ENCODE results near the gene MYOF.
"Not testable (repeated sequence)": the region's sequence is repeated elsewhere in the genome, so short reads cannot be mapped to it uniquely, and the experiment has no call there.

Gene MYOF

GRCh38 chr10:93367664-93368063 lies 114.5 kb downstream of the MYOF start:
- no peak overlapping the region for H3K27ac ChIP-seq
- TF ChIP-seq ZFX (IDR thresholded peaks at IDR 0.05; ENCODE audit: borderline replicate concordance): no peak
- TF ChIP-seq, protein P1, sequence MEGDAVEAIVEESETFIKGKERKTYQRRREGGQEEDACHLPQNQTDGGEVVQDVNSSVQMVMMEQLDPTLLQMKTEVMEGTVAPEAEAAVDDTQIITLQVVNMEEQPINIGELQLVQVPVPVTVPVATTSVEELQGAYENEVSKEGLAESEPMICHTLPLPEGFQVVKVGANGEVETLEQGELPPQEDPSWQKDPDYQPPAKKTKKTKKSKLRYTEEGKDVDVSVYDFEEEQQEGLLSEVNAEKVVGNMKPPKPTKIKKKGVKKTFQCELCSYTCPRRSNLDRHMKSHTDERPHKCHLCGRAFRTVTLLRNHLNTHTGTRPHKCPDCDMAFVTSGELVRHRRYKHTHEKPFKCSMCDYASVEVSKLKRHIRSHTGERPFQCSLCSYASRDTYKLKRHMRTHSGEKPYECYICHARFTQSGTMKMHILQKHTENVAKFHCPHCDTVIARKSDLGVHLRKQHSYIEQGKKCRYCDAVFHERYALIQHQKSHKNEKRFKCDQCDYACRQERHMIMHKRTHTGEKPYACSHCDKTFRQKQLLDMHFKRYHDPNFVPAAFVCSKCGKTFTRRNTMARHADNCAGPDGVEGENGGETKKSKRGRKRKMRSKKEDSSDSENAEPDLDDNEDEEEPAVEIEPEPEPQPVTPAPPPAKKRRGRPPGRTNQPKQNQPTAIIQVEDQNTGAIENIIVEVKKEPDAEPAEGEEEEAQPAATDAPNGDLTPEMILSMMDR (IDR thresholded peaks at IDR 0.05): no peak

- H3K27ac ChIP-seq: no peak overlapping the region
- no peak for TF ChIP-seq ZFX (IDR thresholded peaks at IDR 0.05; ENCODE audit: borderline replicate concordance)
- TF ChIP-seq, protein P1 (IDR thresholded peaks at IDR 0.05): no peak
Measured at GRCh38 chr10:93364966-93365365, 117.2 kb downstream of the MYOF start.

DNA sequence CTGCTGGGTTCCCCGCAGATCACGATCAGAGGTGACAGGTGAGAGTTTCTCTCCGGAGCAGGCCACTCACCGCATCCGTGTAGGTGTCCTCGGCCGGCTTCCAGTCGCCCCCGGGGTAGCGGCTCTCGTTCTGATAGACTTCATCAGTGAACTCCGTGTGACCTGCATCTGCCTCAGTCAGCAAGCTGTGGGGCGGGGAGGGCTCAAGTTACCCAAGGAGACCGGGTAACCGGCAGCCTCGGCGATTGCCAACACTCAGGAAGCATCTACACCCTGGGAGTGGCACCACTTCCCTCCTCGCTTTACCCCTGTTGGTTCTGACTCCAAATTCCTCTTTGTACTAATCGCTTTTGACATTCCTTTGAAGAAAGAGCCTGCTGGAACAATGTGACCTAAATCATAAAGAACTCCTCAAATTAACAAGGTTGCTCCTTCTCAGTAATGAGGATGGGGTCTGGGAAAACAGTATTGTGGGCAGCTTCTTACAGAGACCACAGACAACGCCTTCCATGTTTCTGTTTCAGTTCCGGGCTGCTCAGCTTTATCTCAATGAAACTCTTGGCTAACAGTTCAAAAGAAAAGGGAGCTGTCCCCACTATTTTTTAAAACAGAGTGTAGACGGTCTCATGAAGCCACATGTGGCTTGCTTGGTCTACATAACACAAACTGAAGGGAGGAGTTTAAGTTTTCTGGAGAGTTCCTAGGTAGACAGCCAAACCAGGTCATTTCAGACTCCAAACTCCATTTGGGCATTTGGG lies 118.1 kb downstream of the MYOF start:
- TF ChIP-seq, protein P1 (IDR thresholded peaks at IDR 0.05): no peak
- TF ChIP-seq ZFX (IDR thresholded peaks at IDR 0.05; ENCODE audit: borderline replicate concordance): no peak
- H3K27ac ChIP-seq: no peak overlapping the region

DNA sequence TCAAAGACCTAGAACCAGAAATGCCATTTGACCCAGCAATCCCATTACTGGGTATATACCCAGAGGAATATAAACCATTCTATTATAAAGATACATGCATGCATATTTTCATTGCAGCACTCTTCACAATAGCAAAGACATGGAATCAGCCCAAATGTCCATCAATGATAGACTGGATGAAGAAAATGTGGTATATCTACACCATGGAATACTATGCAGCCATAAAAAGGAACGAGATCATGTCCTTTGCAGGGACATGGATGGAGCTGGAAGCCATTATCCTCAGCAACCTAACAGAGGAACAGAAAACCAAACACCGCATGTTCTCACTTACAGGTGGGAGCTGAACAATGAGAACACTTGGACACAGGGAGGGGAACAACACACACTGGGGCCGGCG lies 123.7 kb downstream of the MYOF start:
- not testable (repeated sequence) for H3K27ac ChIP-seq

DNA sequence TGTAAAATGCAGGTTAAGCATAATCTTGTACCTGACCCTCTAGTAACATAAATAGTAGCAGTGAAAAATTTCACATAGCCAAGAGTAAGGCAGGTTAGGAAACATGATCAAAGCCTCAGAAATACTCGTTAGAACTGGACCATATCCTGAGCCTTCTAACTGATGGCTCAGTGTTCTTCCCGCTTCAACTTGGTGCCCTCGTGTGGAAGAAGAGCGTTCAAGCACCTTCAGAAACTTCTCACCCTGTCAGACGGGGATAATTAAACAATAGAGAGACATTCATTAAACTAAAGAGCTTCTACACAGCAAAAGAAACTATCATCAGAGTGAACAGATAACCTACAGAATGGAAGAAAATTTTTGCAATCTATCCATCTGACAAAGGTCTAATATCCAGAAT lies 124.5 kb downstream of the MYOF start:
- TF ChIP-seq ZFX (IDR thresholded peaks at IDR 0.05; ENCODE audit: borderline replicate concordance): no peak
- TF ChIP-seq, protein P1 (IDR thresholded peaks at IDR 0.05): peak; percentile 83
- no peak overlapping the region for H3K27ac ChIP-seq

DNA sequence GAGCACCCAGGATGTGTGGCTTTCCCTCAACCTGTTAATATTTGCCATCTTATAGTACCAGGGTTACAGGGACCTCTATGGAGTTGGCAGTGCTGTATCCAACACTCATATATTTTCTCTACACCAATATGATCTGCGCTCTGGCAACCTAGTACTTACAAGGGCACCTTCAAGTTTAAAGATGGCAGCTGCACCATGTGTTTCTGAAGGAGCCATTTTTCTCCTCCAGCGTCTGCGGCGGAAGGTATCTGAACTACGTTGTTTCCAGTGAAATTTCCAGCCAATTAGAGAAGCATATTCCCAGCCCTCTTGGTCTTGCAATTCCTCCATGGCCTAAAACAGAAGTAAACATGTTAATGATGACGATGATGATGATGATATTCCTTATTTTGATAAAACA lies 125.6 kb downstream of the MYOF start:
- H3K27ac ChIP-seq: no peak overlapping the region
- TF ChIP-seq ZFX (IDR thresholded peaks at IDR 0.05; ENCODE audit: borderline replicate concordance): no peak
- TF ChIP-seq, protein P1 (IDR thresholded peaks at IDR 0.05): no peak

DNA sequence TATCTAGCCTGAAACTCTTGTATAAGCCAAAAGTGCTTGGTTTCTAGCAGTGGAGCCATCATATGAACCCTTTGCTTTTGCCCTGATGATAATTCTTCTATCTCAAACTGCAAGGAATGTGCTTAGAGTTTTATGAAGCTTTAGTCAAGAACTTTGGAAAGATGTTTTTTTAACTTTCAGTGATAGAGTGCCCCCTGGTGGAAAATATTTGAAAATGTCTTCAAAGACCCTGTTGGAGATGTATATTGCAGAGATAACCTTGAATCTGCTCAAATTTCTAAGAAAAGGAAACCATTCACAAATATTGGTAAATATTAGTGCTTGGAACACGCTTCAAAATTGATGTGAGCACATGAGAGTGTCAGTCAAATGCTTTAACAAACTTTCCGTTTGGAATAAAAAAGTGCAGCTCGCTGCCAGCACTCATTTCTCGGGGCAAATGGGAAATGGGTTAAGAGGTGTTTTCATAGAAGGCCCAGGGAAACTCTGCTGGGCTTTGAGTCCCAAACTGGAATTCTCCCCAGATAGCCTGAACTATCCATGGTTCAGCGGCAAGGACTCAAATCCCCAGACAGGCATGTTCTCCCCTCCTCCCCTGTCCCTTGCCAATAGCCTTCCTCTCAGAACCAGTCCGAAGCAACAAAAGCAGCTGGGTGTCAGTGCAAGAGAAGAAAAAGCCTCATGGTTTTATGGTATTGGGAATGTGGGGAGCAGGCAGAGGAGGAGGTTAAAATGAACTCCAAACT lies 129.3 kb downstream of the MYOF start:
- TF ChIP-seq, protein P1 (IDR thresholded peaks at IDR 0.05): peak; percentile 77
- no peak for TF ChIP-seq ZFX (IDR thresholded peaks at IDR 0.05; ENCODE audit: borderline replicate concordance)
- no peak overlapping the region for H3K27ac ChIP-seq
